B cell (primary cell): ENCODE results near the gene ELP1. TPM values are rescaled to one million over a fixed set of nuclear protein-coding genes. Genes with fewer than 3 reads are reported as not detected.
"Not testable (repeated sequence)": the region's sequence is repeated elsewhere in the genome, so short reads cannot be mapped to it uniquely, and the experiment has no call there.

ENCODE experiments used
- ATAC-seq: fragments of 200-7000 bp; cut with Tn5 transposase; one replicate; pipeline ENCODE4 v1.10.0; 2021; ENCODE audit warnings: low read depth, mild to moderate bottlenecking, moderate number of reproducible peaks, moderate library complexity
- CTCF ChIA-PET: fragments of 350-600 bp; sonication (Branson Sonifier 250); formaldehyde crosslinking; loops from one replicate; lab custom pipeline; 2021; ENCODE audit warnings: antibody characterized with exemption, inconsistent platforms; lab: Charles Lee
- POLR2A ChIA-PET: fragments of 350-600 bp; sonication (Branson Sonifier 250); formaldehyde crosslinking; loops from one replicate; lab custom pipeline; 2021; ENCODE audit warnings: antibody characterized with exemption; lab: Charles Lee
- DNase-seq: peaks from one replicate; pipeline ENCODE4 v3.0.0; 2013
- H2AFZ ChIP-seq: 2 replicates; pipeline ENCODE4 v1.6.1; 2012; ENCODE audit warnings: mild to moderate bottlenecking, low read depth, low read length; ENCODE audit not compliant: insufficient read depth, poor library complexity, severe bottlenecking
- H3K27ac ChIP-seq, 2 donors: 1 replicate in 1 of 2; 2 replicates in 1 of 2; pipeline ENCODE4 v1.5.1; 2012 to 2013; ENCODE audit warnings: low read length in 2 of 2, mild to moderate bottlenecking in 2 of 2, moderate library complexity in 1 of 2
- H3K27me3 ChIP-seq, 4 experiments: fragments of 200-600 bp in 1 of 4; sonication (generic) in 1 of 4; replicated peaks in 1 of 4; 1 replicate in 2 of 4; 2 replicates in 2 of 4; pipeline versions ENCODE4 v1.6.1 to v1.7.0; 2013 to 2016; ENCODE audit warnings: low read length in 3 of 4, mild to moderate bottlenecking in 2 of 4, mixed read lengths in 1 of 4, moderate library complexity in 1 of 4; ENCODE audit not compliant: insufficient read depth in 4 of 4, control insufficient read depth in 3 of 4; ENCODE audit errors: control extremely low read depth in 1 of 4
- H3K36me3 ChIP-seq, 2 experiments: replicated peaks in 1 of 2; 1 replicate in 1 of 2; 2 replicates in 1 of 2; pipeline versions ENCODE4 v1.6.1 to v1.7.1; 2013; ENCODE audit warnings: low read length in 1 of 2; ENCODE audit not compliant: insufficient read depth in 2 of 2, control insufficient read depth in 1 of 2; ENCODE audit errors: control extremely low read depth in 1 of 2, extremely low read depth in 1 of 2
- H3K4me1 ChIP-seq, 2 donors: fragments of 200-600 bp in 1 of 2; sonication (generic) in 1 of 2; 1 replicate in 1 of 2; 2 replicates in 1 of 2; pipeline versions ENCODE4 v1.5.1 to v1.6.1; 2013 to 2017; ENCODE audit warnings: low read length in 2 of 2; ENCODE audit not compliant: control insufficient read depth in 2 of 2, insufficient read depth in 2 of 2
- H3K4me2 ChIP-seq: replicated peaks from 2 replicates; pipeline ENCODE3; 2012; ENCODE audit warnings: mild to moderate bottlenecking, low read depth, low read length; ENCODE audit not compliant: poor library complexity, severe bottlenecking
- H3K4me3 ChIP-seq, 5 experiments: fragments of 200-600 bp in 1 of 5; sonication (generic) in 1 of 5; 1 replicate in 3 of 5; 2 replicates in 2 of 5; pipeline versions ENCODE4 v1.5.1 to v1.7.0; 2011 to 2016; ENCODE audit warnings: low read length in 4 of 5, mild to moderate bottlenecking in 4 of 5, low read depth in 2 of 5, control low read depth in 1 of 5, moderate library complexity in 1 of 5; ENCODE audit not compliant: insufficient read depth in 1 of 5; ENCODE audit errors: control extremely low read depth in 1 of 5, extremely low read depth in 1 of 5
- H3K79me2 ChIP-seq: fragments of 200-600 bp; sonication (generic); one replicate; pipeline ENCODE4 v1.6.0; 2016; ENCODE audit warnings: low read length; ENCODE audit not compliant: control insufficient read depth, insufficient read depth
- H3K9ac ChIP-seq: fragments of 200-600 bp; sonication (generic); 2 replicates; pipeline ENCODE4 v1.6.1; 2017; ENCODE audit warnings: mild to moderate bottlenecking, low read length, moderate library complexity
- H3K9me3 ChIP-seq, 3 donors: one replicate each; pipeline versions ENCODE4 v1.6.1 to v1.7.1; 2013; ENCODE audit warnings: low read length in 2 of 3; ENCODE audit not compliant: control insufficient read depth in 2 of 3, insufficient read depth in 1 of 3; ENCODE audit errors: control extremely low read depth in 1 of 3
- H4K20me1 ChIP-seq: 2 replicates; pipeline ENCODE4 v1.6.0; 2012; ENCODE audit warnings: mild to moderate bottlenecking, low read length; ENCODE audit not compliant: insufficient read depth, control insufficient read depth, poor library complexity, severe bottlenecking
- H3K27ac Mint-ChIP-seq: one replicate; pipeline ENCODE4 v1.8.0; 2021; ENCODE audit warnings: mixed read lengths
- H3K27me3 Mint-ChIP-seq: one replicate; pipeline ENCODE4 v1.8.0; 2021; ENCODE audit warnings: mixed read lengths
- H3K4me1 Mint-ChIP-seq: one replicate; pipeline ENCODE4 v1.8.0; 2021; ENCODE audit warnings: mixed read lengths
- H3K4me3 Mint-ChIP-seq: one replicate; pipeline ENCODE4 v1.8.0; 2021; ENCODE audit warnings: mixed read lengths
- H3K9me3 Mint-ChIP-seq: one replicate; pipeline ENCODE4 v1.8.0; 2022; ENCODE audit warnings: mixed read lengths; ENCODE audit not compliant: insufficient read depth
- CTCF ChIP-seq: fragments of 200-600 bp; IDR thresholded peaks from one replicate; pipeline ENCODE4 v1.8.0; 2022; ENCODE audit warnings: antibody characterized with exemption, mild to moderate bottlenecking
- EZH2 ChIP-seq: IDR thresholded peaks from 2 replicates; pipeline ENCODE4 v1.6.1; 2012; ENCODE audit warnings: borderline replicate concordance, low read depth, mild to moderate bottlenecking, moderate library complexity, low read length; ENCODE audit not compliant: insufficient read depth, poor library complexity, severe bottlenecking
- WGBS: methylation state at CpG from one replicate; pipeline ENCODE4 v1.1.5; 2013; ENCODE audit warnings: missing lambda C conversion rate; ENCODE audit not compliant: insufficient coverage; 5-methylcytosine and 5-hydroxymethylcytosine counted together
- intact Hi-C: fragments of 100-400 bp; cut with micrococcal nuclease; formaldehyde crosslinking; loops from one replicate; pipeline ENCODE4 v1.10.0; 2022
- polyA plus RNA-seq: library from polyadenylated mRNA; depleted of rRNA; stranded (reverse); fragments of >200 nt; gene quantifications from 2 replicates; pipeline ENCODE4 v1.2.3, GENCODE V29; 2012
- total RNA-seq, 2 donors: library from RNA; stranded (reverse); fragments of 120-200 nt in 1 of 2; gene quantifications; 1 replicate in 1 of 2; 2 replicates in 1 of 2; pipeline versions ENCODE4 v1.2.3 to v1.2.4, GENCODE V29; 2013 to 2022

Gene ELP1
- total and polyA plus RNA-seq, 2 donors (not counting 1 experiment from before 2014, with no cell fraction given) = 20.8 to 29.4 TPM

GRCh38 chr9:108842610-108843295 lies 91.2 kb downstream of the ELP1 start:
- no peak for TF ChIP-seq CTCF
- TF ChIP-seq EZH2 = no peak
- peak overlapping the region; percentile 79 for H3K4me3 Mint-ChIP-seq
- ATAC-seq = no peak
- Histone ChIP-seq H3K9me3 (no peaks in the 10 kb centered on the region), H3K4me1 (peaks cover 8 to 16% of the 10 kb centered on the region in 2 donors), H3K27ac (peak overlapping the region; percentile 11 to 70), H4K20me1 (no peaks in the 10 kb centered on the region), H3K36me3 (no peaks in the 10 kb centered on the region), H3K27me3 (no peaks in the 10 kb centered on the region), H3K79me2 (no peaks in the 10 kb centered on the region), H3K9ac (peak overlapping the region; percentile 59), H3K4me3 (peak overlapping the region in 4 of 5 experiments; percentile 21 to 56 (median 40)), H3K4me2 (peak overlapping the region; percentile 67), H2AFZ (peak overlapping the region; percentile 69)
- ChIA-PET POLR2A (no interaction called here), CTCF (no interaction called here)
- no peaks in the 10 kb centered on the region for H3K9me3 Mint-ChIP-seq
- peaks cover 18% of the 10 kb centered on the region for H3K4me1 Mint-ChIP-seq
- intact Hi-C loops = no loop called here
- H3K27ac Mint-ChIP-seq = peak overlapping the region; percentile 73
- WGBS = 4% methylated on average over 8 of the region's 16 CpGs
- DNase-seq = peak; percentile 12
- H3K27me3 Mint-ChIP-seq = peaks cover under 1% of the 10 kb centered on the region

- H3K79me2 ChIP-seq, H3K27me3 ChIP-seq, H2AFZ ChIP-seq, H3K27ac ChIP-seq, H3K4me3 Mint-ChIP-seq, H4K20me1 ChIP-seq, H3K9me3 Mint-ChIP-seq, intact Hi-C loops, ATAC-seq, H3K27me3 Mint-ChIP-seq, H3K9ac ChIP-seq, POLR2A ChIA-PET, H3K4me2 ChIP-seq, H3K9me3 ChIP-seq, H3K36me3 ChIP-seq, H3K4me3 ChIP-seq, CTCF ChIA-PET, DNase-seq: not testable (repeated sequence)
- WGBS = 100% methylated on average over 2 of the region's 5 CpGs
- H3K27ac Mint-ChIP-seq = peak overlapping the region; percentile 7
- H3K4me1 Mint-ChIP-seq = peaks cover 33% of the 10 kb centered on the region
- H3K4me1 ChIP-seq = peaks cover 29 to 31% of the 10 kb centered on the region in 2 donors
These were observed 94.4 kb downstream of the ELP1 start for GRCh38 chr9:108839561-108839960.
